Measurements from ENCODE around the gene NOX5. TPM values are rescaled to one million over a fixed set of nuclear protein-coding genes. Genes with fewer than 3 reads are reported as not detected.

Gene NOX5
- total and polyA plus RNA-seq, 2 donors (not counting 1 experiment from before 2014, with no cell fraction given) = 0.25 to 0.33 TPM

- Histone ChIP-seq H3K9ac (ENCODE audit: insufficient read depth, low read length) (no peak overlapping the region), H3K79me2 (ENCODE audit: control insufficient read depth, insufficient read depth, low read length) (no peaks in the 10 kb centered on the region), H3K4me1 (ENCODE audit: control insufficient read depth, extremely low read depth, insufficient read depth, low read length) (no peaks in the 10 kb centered on the region), H3K4me2 (ENCODE audit: extremely low read depth, insufficient read depth, low read length) (no peak overlapping the region), H4K20me1 (ENCODE audit: control insufficient read depth, extremely low read depth, insufficient read depth, low read length) (no peaks in the 10 kb centered on the region), H3K36me3 (ENCODE audit: control insufficient read depth, insufficient read depth, low read length) (no peaks in the 10 kb centered on the region), H3K4me3 (replicated peaks in 1 of 4; ENCODE audit: control extremely low read depth in 1 of 4, insufficient read depth in 1 of 4, low read depth in 3 of 4, low read length in 4 of 4) (no peak overlapping the region), H3K27ac (ENCODE audit: insufficient read depth, low read length) (no peak overlapping the region), H2AFZ (ENCODE audit: low read length) (no peak overlapping the region), H3K9me3 (ENCODE audit: control insufficient read depth, insufficient read depth, low read depth, low read length) (no peaks in the 10 kb centered on the region), H3K27me3 (ENCODE audit: control insufficient read depth, insufficient read depth, low read length) (peaks cover 2% of the 10 kb centered on the region)
- no peak for TF ChIP-seq EZH2 (IDR thresholded peaks at IDR 0.05; ENCODE audit: low read length, missing control alignments)
- no peak for TF ChIP-seq CTCF (conservative IDR thresholded peaks at IDR 0.05 in 1 of 2, IDR thresholded peaks at IDR 0.05 in 1 of 2; ENCODE audit: low read depth in 1 of 2, low read length in 2 of 2)
- no peak for DNase-seq (ENCODE audit: low read depth in 2 of 2)
Measured at GRCh38 chr15:69000725-69001503, 13.6 kb upstream of the NOX5 start.

DNA sequence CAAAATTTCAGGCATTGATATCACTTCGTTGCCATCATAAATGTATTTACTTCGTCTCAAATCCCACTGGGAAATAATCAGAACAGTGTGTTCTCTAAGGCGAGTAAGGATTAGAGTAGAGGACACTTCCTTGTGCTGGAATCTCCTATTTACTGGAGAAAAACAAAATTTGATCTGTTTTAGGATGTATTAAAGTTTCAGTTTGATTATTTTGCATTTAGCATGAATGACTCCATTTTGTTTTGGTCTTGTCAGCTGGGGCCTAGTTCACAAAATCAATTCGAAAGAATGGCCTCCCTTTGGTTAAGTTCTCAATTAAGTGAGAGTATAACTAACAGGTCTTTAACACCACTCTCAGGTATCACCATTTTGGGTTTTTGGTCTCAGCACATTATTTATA is 11.7 kb upstream of the NOX5 start:
- Histone ChIP-seq H3K79me2 (ENCODE audit: control insufficient read depth, insufficient read depth, low read length) (no peaks in the 10 kb centered on the region), H4K20me1 (ENCODE audit: control insufficient read depth, extremely low read depth, insufficient read depth, low read length) (no peaks in the 10 kb centered on the region), H3K9ac (ENCODE audit: insufficient read depth, low read length) (no peak overlapping the region), H3K27ac (ENCODE audit: insufficient read depth, low read length) (no peak overlapping the region), H3K4me3 (replicated peaks in 1 of 4; ENCODE audit: control extremely low read depth in 1 of 4, insufficient read depth in 1 of 4, low read depth in 3 of 4, low read length in 4 of 4) (no peak overlapping the region), H3K4me1 (ENCODE audit: control insufficient read depth, extremely low read depth, insufficient read depth, low read length) (no peaks in the 10 kb centered on the region), H3K4me2 (ENCODE audit: extremely low read depth, insufficient read depth, low read length) (no peak overlapping the region), H3K9me3 (ENCODE audit: control insufficient read depth, insufficient read depth, low read depth, low read length) (no peaks in the 10 kb centered on the region), H3K27me3 (ENCODE audit: control insufficient read depth, insufficient read depth, low read length) (peaks cover 2% of the 10 kb centered on the region), H2AFZ (ENCODE audit: low read length) (no peak overlapping the region), H3K36me3 (ENCODE audit: control insufficient read depth, insufficient read depth, low read length) (no peaks in the 10 kb centered on the region)
- DNase-seq (ENCODE audit: low read depth in 2 of 2) = no peak
- TF ChIP-seq CTCF (conservative IDR thresholded peaks at IDR 0.05 in 1 of 2, IDR thresholded peaks at IDR 0.05 in 1 of 2; ENCODE audit: low read depth in 1 of 2, low read length in 2 of 2) (no peak), EZH2 (IDR thresholded peaks at IDR 0.05; ENCODE audit: low read length, missing control alignments) (no peak)

- peaks cover 2% of the 10 kb centered on the region for H3K27me3 ChIP-seq (ENCODE audit: control insufficient read depth, insufficient read depth, low read length)
- H3K79me2 ChIP-seq (ENCODE audit: control insufficient read depth, insufficient read depth, low read length) = no peaks in the 10 kb centered on the region
- H4K20me1 ChIP-seq (ENCODE audit: control insufficient read depth, extremely low read depth, insufficient read depth, low read length) = no peaks in the 10 kb centered on the region
- no peak for DNase-seq (ENCODE audit: low read depth in 2 of 2)
- H3K4me2 ChIP-seq (ENCODE audit: extremely low read depth, insufficient read depth, low read length) = no peak overlapping the region
- TF ChIP-seq EZH2 (IDR thresholded peaks at IDR 0.05; ENCODE audit: low read length, missing control alignments) (no peak), CTCF (conservative IDR thresholded peaks at IDR 0.05 in 1 of 2, IDR thresholded peaks at IDR 0.05 in 1 of 2; ENCODE audit: low read depth in 1 of 2, low read length in 2 of 2) (no peak)
- H3K4me3 ChIP-seq (replicated peaks in 1 of 4; ENCODE audit: control extremely low read depth in 1 of 4, insufficient read depth in 1 of 4, low read depth in 3 of 4, low read length in 4 of 4) = no peak overlapping the region
- H2AFZ ChIP-seq (ENCODE audit: low read length) = no peak overlapping the region
- H3K9me3 ChIP-seq (ENCODE audit: control insufficient read depth, insufficient read depth, low read depth, low read length) = no peaks in the 10 kb centered on the region
- H3K36me3 ChIP-seq (ENCODE audit: control insufficient read depth, insufficient read depth, low read length) = no peaks in the 10 kb centered on the region
- no peak overlapping the region for H3K27ac ChIP-seq (ENCODE audit: insufficient read depth, low read length)
- no peaks in the 10 kb centered on the region for H3K4me1 ChIP-seq (ENCODE audit: control insufficient read depth, extremely low read depth, insufficient read depth, low read length)
- no peak overlapping the region for H3K9ac ChIP-seq (ENCODE audit: insufficient read depth, low read length)
Measured at GRCh38 chr15:69004011-69004410, 10.5 kb upstream of the NOX5 start.
